SU-DHL-6 (cell line): ENCODE results near the gene PALMD.

Source experiments
- EZH2phosphoT487 ChIP-seq: fragments of 200-600 bp; sonication (generic), shearing (Covaris generic); conservative IDR thresholded peaks from 2 replicates; pipeline ENCODE4 v1.6.1; 2018; ENCODE audit warnings: mild to moderate bottlenecking, antibody characterized with exemption, low read length, moderate library complexity, mixed read lengths
- TF ChIP-seq, protein P1 (sequence below): fragments of 200-600 bp; sonication (generic); IDR thresholded peaks from one replicate; pipeline ENCODE4 v1.5.1; 2017; ENCODE audit warnings: antibody characterized with exemption, mild to moderate bottlenecking, low read length, moderate library complexity; ENCODE audit not compliant: insufficient read depth, poor library complexity, severe bottlenecking

DNA sequence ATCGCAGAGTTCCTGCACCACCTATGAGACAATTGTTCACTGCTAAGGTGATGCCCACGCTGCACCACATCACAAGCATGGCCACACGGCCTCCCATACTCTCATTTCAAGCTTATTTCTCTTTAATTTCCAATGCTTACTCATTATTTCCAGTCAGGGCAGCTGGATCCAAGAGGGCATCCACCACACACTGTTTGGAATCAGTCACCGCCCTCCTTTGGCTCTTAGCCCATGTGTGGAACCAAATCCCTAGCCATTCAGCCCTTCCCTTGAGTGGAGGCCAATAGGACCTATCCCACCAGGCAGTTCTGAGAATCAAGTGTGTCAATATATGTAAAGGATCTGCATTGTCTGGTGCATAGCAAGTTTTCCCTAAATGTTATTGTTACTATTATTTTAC, 26.3 kb upstream of the PALMD start:
- TF ChIP-seq, protein P1, sequence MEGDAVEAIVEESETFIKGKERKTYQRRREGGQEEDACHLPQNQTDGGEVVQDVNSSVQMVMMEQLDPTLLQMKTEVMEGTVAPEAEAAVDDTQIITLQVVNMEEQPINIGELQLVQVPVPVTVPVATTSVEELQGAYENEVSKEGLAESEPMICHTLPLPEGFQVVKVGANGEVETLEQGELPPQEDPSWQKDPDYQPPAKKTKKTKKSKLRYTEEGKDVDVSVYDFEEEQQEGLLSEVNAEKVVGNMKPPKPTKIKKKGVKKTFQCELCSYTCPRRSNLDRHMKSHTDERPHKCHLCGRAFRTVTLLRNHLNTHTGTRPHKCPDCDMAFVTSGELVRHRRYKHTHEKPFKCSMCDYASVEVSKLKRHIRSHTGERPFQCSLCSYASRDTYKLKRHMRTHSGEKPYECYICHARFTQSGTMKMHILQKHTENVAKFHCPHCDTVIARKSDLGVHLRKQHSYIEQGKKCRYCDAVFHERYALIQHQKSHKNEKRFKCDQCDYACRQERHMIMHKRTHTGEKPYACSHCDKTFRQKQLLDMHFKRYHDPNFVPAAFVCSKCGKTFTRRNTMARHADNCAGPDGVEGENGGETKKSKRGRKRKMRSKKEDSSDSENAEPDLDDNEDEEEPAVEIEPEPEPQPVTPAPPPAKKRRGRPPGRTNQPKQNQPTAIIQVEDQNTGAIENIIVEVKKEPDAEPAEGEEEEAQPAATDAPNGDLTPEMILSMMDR: no peak
- TF ChIP-seq EZH2phosphoT487: no peak
